Measurements from ENCODE around the gene DNAJC3. TPM values are rescaled to one million over a fixed set of nuclear protein-coding genes. Genes with fewer than 3 reads are reported as not detected.

Gene DNAJC3
- total and polyA plus RNA-seq, 9 of the 15 experiments (the other 6 are each of a cell fraction or from before 2014, with no cell fraction given) = 7.8 to 21.8 (median 10.4) TPM

GRCh38 chr13:95771905-95772304, 95.0 kb downstream of the DNAJC3 start:
- intact Hi-C loops (cut with micrococcal nuclease) = no loop called here
- 93% methylated on average over 4 of the region's 4 CpGs for WGBS (ENCODE audit: insufficient coverage, low coverage, missing lambda C conversion rate)
- no peak for FAIRE-seq
- in situ Hi-C loops (cut with MboI) = no loop called here
- H3K9me3 ChIP-seq (replicated peaks; ENCODE audit: control insufficient read depth, insufficient read depth, low read depth, low read length) = no peaks in the 10 kb centered on the region
- H3K4me3 ChIP-seq = no peak overlapping the region
- DNase-seq (ENCODE audit: extremely low read depth in 1 of 4, low spot score in 3 of 4) = no peak
- no peak overlapping the region for H3K27ac ChIP-seq (ENCODE audit: extremely low read depth, low read depth, low read length)
- no peak overlapping the region for H3K4me2 ChIP-seq (ENCODE audit: insufficient read depth, low read length)
- H3K27me3 ChIP-seq (ENCODE audit: control insufficient read depth in 2 of 2, insufficient read depth in 2 of 2, low read length in 2 of 2) = no peaks in the 10 kb centered on the region
- no peaks in the 10 kb centered on the region for H3K4me1 ChIP-seq (replicated peaks in 1 of 2; ENCODE audit: control insufficient read depth in 2 of 2, insufficient read depth in 2 of 2, low read length in 2 of 2)
- H2AFZ ChIP-seq (ENCODE audit: low read depth, low read length) = no peak overlapping the region
- no peak for TF ChIP-seq ZSCAN29 (IDR thresholded peaks at IDR 0.05)
- no peak for TF ChIP-seq TEAD4 (IDR thresholded peaks at IDR 0.05; ENCODE audit: low read length)
- no peak for TF ChIP-seq TEAD4 (CRISPR knock-in tag; IDR thresholded peaks at IDR 0.05; ENCODE audit: borderline replicate concordance)
- peak; percentile 80 for TF ChIP-seq ZBTB40 (IDR thresholded peaks at IDR 0.05)
- TF ChIP-seq ZBTB40 (CRISPR knock-in tag; IDR thresholded peaks at IDR 0.05) = no peak
- no peaks in the 10 kb centered on the region for H4K20me1 ChIP-seq (replicated peaks; ENCODE audit: control insufficient read depth, insufficient read depth, low read length)
- H3K36me3 ChIP-seq (ENCODE audit: control insufficient read depth, insufficient read depth, low read length) = 0 out of 3 replicates have a peak, but pooled peaks cover 6% of the 10 kb centered on the region
- H3K79me2 ChIP-seq (ENCODE audit: control insufficient read depth, insufficient read depth, low read length) = no peaks in the 10 kb centered on the region
- ATAC-seq = no peak
- POLR2A ChIA-PET = interaction anchor here (0.9 kb wide), 1 partner anchor 24 kb away, joined by 3 read pairs; no protein-coding TSS in a partner anchor
- no TSS peak for BruUV-seq (replicated peaks)
- CTCF ChIA-PET (ENCODE audit: low intra/inter-chr PET ratio) = no interaction called here
- H3K9ac ChIP-seq (ENCODE audit: insufficient read depth in 1 of 2, low read depth in 2 of 2, low read length in 2 of 2) = no peak overlapping the region
- H3K9me1 ChIP-seq (ENCODE audit: control insufficient read depth, insufficient read depth, low read length) = no peaks in the 10 kb centered on the region

All from K562 (cell line).